ENCODE results near the gene CDK2AP2.
"Not testable (repeated sequence)": the region's sequence is repeated elsewhere in the genome, so short reads cannot be mapped to it uniquely, and the experiment has no call there.

Gene CDK2AP2

DNA sequence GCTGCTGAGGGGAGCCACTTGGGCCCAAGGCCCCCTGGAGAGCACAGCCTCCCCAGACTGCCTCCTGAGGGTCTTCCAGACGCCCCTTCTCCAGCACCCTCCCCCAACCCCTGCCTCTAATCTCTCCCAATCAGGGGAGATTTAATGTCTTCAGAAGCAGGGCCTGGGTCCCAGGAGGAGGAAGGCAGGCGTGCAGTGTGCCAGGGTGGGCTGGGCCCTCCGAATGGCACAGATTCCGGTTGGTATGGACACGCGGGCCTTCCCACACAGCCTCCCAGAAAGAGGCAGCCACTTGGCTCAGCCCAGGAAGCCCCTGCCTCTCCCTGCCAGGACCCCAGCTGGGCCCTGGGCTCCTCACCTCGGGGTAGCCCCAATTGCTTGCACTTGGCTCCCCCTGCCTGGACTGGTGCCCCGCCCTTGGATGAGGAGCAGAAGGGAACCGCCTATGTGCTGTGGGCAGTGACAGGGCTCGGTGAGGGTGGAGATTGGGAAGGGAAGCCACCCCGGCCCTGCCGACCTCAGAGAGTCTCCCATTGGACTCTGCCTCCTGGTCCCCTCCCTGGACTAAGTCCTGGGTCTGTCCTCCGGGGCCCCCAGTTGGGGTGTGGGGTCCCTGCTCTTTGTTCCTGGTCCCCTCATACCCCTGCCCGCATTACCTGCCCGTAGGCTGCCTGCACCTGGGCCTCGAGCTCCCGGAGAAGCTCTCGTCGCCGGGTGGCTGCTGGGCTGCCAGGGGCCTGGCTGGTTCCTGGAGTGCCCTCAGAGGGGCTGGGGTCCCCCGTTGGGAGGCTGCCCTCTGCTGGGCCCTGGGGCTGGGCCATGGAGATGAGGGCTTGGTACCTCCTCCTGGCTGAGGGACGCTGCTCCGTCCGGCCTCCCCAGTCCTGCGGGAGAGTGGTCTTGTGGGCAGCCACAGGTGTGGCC is 15.9 kb upstream of the CDK2AP2 start:
- DNase-seq = no peak

DNA sequence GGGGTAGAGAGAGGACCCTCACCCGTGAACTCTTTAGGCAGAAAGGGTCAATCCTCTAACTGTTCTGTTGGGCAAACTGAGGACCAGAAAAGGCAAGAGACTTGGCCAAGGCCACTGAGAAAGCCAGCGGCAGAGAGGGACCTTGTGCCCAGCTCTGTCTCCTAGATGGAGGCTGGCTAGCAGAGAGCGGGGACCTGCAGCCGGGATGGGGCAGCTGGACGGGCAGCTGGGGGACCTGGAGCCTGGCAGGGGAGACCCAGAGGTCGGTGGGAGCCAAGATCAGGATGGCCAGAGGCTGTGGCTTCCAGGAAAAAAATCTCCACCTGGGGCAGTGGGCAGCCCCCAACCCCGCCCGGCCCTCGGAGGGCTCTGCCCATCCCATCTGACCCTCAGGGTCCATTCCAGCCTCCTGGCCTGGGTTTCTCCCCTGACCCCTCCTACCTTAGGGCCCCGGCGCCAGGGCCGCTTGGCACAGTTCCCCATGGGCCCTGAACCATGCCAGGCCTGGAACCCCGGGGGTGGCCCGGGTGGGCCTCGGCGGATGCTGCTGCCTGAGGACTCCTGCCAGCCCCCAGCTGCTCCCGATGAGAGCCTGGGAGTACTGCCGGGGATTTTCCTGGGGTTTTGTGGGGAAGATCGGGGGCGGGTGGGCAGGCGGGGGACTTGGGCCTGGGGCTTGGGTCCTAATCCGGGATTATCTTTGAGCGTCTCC is 15.0 kb upstream of the CDK2AP2 start, which contains the start of gene CABP2:
CABP2 (minus strand) TSS at position 603 of the 712 bp plus-strand sequence; CDS start at position 483, 120 bp downstream.
- no peak for DNase-seq

DNA sequence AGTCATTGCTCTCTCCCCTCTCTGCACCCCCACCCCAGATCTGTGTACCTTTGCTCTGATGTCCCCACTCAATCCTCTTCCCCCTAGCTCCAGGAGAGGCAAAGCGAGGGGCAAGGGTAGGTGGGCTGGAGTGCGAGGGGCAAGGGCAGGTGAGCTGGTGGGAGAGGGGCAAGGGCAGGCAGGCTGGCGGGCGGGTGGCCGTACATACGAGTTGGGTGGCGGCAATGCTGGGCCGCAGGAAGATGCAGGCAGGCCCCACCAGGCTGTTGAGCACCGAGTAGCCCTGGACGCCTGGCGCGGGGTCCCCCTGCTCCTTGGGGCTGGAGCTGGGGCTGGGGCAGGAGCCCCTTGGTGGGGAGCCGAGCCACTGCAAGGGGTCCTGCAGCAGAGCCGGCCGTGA is 14.4 kb upstream of the CDK2AP2 start:
- no peak for DNase-seq

DNA sequence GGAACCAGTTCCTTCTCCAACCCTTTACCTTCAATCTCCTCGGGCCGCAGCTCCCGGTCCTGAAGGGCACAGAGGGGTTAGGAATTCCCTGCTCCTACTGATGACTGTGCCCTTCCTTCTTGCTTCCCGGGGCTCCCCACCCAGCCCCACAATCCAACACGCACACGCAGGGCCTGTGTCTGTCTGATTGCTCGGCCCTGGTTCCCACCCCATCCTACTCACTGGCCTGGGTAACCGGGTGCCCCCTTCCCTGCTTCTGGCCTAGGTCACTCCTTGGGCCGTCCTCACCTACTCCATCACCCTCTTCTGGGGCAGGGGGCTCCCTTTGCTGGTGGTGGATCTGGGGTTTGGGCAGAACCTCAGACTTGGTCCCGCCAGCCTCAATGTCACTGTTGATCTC is 14.0 kb upstream of the CDK2AP2 start:
- no peak for DNase-seq

DNA sequence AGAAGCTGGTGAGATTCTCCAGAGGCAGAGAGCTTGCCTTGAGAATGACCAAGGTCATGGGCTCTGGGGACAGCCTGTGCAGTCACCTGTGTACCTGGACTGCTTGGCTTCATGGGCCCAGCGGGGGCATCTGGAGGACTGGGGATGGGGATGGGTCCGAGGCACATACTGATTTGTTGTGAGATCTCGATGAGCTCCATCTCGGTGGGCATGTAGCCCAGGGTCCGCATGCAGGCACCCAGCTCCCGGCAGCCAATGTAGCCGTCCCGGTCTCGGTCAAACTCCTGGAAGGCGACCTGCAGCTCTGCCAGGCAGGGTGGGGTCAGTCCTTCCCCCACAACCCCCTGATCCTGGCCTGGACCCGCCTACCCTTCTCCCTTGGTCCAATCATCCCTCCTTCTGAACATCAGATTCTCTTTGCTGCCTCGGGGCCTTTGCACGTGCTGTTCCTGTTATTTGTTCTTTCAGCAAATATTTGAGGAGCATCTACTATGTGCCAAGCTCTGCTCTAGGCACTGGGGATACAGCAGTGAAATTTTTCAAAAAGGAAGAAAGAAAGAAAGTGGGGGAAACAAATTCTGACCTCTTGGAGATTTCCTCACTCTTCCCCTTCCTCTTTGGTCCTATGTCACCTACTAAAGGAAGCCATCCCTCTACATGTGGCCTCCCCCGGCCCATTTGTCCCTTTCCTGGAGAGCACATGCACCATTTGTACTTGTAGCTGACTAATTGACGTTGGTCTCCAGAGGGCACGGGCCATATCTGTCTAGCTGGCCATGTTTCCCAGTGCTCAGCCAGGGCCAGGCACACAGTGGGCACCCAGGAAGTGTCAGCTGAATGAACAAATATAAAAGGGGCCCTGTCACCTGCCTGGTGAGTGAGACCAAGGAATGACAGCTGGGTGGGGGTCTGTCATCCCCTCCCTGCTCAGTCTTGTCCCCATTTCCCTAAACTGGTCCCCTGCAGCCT is 13.2 kb upstream of the CDK2AP2 start:
- no peak for DNase-seq

DNA sequence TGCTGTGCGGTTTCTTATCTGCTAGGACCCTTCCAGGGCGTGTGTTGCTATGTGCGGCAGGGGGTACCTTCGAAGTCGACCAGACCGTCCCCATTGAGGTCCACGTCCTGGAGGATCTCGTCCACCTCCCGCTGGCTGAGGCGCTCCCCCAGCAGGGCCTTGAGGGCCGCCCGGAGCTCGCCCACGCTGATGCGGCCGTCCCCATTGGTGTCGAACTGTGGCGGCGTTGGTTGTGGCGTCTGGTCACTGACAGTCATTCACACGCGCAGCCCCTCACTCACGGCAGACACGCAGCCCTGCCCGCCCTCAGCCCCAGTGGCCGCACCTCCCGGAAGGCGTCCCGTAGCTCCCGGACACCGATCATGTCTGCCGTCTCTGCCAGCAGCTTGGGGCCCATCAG is 11.8 kb upstream of the CDK2AP2 start:
- no peak for DNase-seq

DNA sequence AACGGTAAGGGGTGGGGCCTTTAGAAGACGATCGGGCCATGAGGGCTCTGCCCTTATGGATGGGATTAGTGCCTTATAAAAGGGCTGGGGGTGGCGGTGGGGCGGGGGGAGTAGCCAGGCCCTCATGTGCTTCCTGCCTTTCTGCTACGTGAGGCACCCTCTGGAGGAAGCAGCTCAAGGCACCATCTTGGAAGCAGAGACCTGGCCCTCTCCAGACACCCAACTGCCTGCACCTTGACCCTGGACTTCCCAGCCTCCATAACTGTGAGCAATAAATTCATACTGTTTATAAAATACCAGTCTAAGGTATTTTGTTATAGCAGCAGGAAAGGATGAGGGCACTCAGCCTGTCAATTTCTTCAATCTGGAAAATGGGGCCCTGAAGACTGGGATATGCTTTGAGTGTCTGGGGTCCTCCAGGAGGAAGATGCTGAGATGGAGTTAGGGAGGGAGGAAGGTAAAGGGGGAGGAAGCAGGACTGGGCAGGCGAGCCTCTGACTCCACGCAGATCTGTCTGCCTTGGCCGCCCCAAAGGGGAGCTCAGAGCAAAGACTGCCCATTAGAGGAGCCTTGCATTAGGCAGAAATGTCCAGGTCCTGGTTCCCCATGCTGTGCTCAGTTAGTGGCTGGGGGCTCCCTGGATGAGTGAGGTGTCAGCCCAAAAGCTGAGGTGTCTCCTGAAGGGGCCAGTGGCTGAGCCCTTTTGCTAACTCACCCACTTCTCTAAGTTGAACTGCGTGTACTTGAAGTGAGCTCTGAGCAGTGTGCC is 10.0 kb upstream of the CDK2AP2 start:
- no peak for DNase-seq

DNA sequence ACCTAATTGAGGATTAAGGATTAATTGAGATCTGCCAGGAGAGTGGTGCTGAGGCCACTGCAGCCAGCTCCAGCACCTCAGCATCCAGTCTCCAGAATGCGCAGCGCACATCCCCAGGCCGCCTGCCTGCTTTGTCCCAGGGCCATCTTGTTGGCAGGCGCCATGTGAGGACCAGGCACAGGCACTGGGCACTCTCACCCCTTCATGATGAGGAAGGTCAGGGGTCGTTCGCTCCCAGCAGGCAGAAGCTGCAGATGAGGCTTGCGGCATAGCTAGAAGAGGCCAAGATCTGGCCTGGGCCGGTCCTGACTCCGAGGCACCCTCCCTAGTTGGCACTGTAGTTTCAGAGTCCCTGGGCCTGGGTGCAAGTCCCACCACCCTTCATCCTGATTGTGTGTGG is 8.8 kb upstream of the CDK2AP2 start:
- DNase-seq = no peak

DNA sequence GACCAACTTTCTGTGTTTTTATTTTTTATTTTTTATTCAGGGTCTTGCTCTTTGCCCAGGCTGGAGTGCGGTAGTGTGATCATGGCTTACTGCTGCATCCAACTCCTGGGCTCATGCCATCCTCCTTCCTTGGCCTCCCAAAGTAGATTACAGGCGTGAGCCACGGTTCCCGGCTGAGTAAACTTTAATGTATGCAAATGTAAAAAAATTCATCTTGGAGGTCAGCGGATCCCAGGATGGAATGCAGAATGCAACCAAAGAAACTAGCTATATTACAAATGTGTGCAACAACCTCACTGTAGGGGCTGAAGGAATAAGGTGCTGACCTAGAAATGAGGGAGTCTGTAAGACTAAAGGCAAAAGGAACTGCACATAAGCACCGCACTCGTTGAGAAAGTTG is 6.2 kb upstream of the CDK2AP2 start:
- DNase-seq = no peak

DNA sequence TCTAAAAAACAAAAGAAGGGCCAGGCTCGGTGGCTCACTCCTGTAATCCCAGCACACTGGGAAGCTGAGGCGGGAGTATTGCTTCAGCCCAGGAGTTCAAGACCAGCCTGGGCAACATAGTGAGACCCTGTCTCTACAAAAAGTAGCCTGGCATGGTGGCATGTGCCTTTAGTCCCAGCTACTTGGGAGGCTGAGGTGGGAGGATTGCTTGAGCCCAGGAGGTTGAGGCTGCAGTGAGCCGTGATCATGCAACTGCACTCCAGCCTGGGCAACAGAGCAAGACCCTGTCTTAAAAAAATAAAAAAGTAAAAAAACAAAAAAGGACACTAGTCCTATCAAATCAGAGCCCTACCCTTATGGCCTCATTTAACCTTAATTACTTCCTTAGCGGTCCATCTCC is 3.6 kb upstream of the CDK2AP2 start:
- not testable (repeated sequence) for DNase-seq

DNA sequence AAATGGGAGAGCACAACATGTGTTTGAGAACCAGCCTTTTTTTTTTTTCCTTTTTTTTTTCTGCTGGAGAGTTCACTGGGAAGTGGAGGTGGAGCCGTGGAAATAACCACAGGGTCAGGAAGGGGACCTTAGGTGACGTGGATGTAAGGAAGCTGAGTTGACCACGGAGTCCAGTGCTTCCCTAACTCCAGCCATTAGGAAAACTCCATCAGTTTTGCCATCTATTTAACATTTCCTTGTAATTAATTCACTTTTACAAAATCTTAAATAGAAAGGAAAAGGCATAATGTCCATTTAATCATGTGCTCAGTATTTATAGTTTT is 2.0 kb upstream of the CDK2AP2 start:
- DNase-seq = no peak

DNA sequence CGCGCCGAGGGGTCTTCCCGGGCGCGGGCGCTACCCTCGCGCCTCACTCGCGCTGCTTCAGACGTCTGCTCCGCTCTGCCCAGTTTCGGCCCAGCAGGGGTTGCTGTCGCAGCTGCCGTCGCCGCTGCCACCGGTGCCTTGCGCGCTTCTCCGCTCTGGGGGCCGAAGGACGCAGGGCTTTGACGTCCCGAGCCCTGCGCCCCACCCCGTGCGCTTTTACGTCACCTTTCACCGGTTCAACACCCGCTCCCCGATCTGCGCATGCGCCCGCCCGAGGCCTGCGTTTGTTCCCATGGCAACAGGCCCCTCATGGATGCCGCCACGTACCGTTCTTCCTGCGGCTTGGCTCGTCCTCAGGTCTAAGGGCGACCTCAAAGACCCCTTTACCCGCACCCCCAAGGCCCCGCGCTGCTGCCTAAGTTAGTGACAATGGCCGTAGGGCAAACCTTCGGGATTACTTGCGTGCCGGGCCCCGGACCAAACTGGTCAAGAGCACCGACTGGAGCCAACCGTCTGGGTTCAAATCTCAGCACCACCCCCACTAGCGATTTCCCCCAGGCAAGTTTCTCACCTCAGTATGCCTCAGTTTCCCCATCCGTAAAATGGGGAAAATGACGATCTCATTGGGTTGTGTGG is 642 bp upstream of the CDK2AP2 start:
- peak; percentile 99 to 100 for DNase-seq

DNA sequence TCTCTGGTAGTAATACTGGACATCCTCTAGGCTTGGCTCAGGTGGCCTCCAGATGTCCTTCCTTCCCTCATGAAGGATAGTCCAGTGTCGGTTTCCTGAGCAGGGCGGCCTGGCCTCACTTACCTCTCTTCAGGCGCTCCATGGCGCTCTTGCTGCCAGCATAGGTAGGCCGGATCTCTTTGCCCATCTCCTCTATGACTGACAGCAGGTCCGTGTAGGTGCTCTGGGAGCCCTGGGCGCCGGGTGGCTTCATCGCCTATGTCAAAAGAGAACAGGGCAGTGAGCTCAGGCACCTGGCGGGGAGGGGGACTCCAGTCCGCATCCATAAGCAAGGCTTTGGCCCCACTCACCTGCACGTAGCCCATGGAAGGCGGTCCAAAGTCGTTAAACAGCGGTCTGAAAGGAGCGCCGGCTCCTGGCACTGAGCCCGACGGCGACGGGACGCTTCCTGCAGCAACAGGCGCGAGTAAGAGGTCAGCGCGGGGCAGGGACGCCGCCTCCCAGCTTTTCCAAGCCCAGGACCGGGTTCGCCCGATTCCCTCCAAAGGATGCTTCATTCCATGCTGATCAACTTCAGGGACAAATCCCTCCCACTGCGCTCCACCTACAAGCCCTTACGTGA is 609 bp downstream of the CDK2AP2 start:
- peak in 1 of 2 donors; percentile 42 for DNase-seq

DNA sequence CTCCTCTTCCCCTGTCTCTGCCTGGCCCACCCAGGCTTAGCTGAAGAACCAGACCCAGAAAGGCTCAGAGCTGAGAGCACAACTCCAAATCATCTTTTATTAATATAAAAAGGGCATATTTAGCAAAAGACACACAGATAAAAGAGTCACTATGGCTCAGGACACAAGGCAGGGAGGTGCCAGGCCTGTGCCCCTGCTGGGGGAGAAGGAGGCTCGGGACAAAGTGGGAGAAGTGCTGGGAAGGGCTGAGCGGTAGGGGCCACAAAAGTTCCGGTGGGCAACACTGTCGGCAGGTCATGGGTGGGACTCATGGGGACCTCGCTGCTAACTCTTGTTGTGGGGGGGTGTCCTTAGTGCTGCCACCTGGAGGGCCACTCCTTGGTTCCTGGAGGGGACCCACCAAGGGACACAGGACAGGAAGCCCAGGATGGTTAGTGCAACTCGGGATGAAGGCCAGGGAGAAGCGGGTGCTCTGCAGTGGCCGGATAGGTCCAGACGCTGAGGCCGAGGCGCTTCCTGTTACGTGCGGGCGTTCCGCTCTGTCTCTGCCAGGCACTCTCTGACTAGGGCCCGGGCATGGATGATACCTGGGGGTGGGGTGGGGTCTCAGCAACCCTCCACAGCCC is 1.4 kb downstream of the CDK2AP2 start:
- no peak for DNase-seq

DNA sequence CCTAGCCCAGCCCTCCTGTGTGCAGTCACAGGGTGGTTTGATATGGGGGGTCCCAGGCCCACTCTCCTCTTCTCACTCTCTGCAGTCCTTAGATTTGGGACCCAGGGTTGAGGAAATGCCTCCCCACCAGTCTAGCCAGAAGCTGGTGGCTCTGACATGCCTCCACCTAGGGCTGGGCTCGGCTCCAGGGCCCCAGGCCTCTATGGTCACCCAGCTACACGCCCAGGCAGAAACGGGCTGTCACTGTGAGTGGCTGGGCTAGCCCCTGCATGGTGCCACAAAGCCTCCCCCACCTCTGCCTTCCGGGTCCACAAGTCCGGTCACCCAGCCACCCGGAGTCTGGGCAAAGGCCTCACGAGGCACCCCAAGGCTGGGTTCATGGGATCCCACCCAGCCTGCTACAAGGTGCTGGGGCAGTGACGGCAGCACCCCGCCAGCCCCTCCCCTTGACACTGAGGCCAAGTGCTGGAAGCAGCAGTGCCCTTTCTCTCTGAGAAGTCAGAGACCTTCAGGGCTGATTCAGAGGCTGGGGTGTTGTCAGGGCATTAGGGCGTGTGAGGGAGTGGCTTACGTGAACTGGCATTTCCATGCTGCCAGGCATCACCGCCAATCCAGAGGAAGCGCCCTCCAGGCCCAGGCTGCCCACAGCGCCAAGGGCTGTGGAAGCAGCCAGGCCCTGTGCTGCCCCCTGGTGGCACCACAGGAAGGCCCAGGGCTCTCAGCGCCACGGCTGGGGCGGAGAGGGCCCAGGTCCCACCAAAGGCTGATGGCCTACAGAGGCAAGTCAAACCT is 2.2 kb downstream of the CDK2AP2 start:
- DNase-seq = peak; percentile 93 to 94

DNA sequence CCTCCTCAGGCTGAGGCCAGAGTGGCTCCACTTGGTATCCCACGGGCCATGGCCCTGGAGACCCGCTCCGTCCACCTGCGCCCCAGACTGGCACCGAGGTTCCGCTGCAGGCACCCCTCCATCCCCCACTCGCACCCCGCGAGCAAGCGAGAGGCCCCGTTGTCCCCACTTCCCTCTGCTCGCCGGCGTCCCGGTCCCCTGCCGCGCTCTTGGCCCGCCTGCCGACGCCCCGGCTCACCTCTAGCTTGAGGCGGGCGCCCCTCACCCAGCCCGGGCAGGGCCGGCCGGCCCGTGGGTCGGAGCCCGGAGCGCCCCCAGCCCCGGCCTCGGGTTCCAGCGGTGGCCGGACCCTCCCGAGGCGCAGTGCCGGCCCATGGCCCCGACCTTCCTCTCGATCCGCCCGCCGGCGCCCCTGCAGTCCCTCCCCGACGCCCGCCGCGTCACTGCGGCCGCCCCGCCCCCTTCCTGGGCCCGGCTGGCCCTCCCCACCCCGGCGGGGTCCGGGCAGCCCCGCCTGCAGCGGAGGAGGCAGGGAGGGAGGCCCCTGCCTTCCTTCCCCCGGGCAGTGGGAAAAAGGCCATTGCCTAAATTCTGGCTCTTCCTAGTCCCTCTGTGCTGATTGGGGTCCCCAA is 2.9 kb downstream of the CDK2AP2 start, which contains the start of gene PITPNM1:
PITPNM1 (minus strand) TSS at position 414 of the 632 bp plus-strand sequence. CDS start 1,183 bp downstream, outside the sequence.
- peak; percentile 72 to 86 for DNase-seq

DNA sequence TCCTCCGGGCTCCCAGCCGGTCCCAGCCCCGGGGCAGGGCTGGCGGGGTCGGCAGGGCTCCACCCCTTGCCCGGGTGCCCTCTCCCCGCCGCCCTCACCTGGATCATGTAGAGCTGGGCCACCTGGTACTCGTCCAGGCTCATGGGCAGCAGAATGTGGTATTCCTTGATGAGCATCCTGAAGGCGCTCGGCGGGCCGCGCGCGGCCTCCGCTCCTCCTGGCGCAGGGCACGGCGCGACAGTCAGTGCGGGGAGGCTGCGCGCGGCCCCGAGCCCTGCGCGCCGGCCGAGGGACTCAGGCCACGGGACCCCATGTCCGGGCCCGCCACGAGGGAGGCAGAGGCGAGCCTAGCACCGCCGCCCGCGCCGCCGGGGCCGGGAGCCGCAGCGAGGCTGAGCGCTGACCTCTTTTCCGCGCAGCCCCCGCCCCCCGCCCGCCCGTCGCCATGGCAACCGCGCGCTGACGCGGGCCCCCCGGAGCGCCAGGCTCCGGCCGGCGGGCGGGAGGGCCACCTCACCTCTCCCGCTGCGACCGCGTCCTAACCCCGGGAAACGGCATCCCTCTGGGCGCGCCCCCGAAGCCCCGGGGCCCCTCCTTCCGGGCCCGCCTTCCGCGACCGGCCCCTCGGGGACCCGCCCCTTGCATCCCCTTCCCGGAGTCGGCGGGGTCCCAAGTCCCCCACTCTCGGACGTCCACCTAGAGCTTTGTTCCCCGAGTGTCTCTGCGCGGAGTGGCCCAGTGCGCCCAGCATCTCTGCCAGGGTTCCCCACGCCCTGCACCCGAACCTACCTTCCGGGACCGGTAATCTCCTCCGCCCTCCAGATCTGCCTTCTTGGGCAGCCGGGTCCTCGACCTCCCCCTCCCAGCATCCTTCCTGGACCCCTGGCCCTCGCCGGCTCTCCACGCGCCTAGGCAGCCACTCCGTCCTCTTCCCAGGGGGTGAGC is 3.7 kb downstream of the CDK2AP2 start:
- peak; percentile 36 to 53 for DNase-seq

Data from stimulated activated CD4-positive, alpha-beta T cell treated with anti-CD3 and anti-CD28 coated beads, Interleukin-2, amount 100 ng/mL, for 24 hours (primary cell).